Measurements from ENCODE around the gene MED17. TPM values are rescaled to one million over a fixed set of nuclear protein-coding genes. Genes with fewer than 3 reads are reported as not detected.

MED17 gene
- total RNA-seq, 2 donors from 2014 or later: 38.7 to 42.3 TPM

DNA sequence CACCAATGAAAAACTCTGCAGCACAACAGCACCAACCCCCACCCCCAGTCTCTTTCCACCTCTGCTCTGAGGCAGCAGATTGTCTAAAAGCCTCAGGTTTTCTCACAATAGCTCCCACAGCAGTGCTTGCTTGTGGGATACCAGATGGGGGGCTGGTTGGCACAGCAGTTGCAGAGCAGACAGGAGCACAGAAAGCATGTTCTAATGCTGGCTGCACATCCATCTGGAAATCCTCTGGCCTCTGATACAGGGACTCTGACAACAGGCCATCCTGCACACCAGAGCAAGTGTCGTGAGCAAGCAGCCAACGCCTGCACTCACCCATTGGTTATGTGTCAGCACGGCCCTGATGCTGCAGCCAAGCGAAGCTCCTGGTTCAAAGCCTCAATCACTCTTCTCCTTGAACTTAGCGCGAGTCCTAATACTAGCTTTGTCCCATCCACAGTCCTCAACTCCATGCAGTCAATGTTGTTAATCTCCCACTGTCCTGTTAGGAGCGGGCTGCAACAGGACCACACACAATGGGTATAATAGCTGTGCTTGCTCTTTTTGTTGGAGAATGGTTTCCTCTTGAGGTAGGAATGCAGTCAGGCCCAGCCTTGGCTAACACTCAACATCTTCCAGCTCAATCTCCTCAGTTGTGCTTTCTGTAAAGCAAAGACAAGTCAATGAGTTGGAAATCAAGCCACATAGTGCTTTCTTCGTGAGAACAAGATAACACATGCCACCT, 36.0 kb downstream of the MED17 start:
- ATAC-seq (replicated peaks): no peak
- Mint-ChIP-seq H3K27me3 (no peaks in the 10 kb centered on the region), H3K4me3 (no peak overlapping the region), H3K9me3 (no peaks in the 10 kb centered on the region), H3K36me3 (ENCODE audit: low read depth) (peaks cover 10% of the 10 kb centered on the region), H3K27ac (no peak overlapping the region), H3K4me1 (no peaks in the 10 kb centered on the region)

DNA sequence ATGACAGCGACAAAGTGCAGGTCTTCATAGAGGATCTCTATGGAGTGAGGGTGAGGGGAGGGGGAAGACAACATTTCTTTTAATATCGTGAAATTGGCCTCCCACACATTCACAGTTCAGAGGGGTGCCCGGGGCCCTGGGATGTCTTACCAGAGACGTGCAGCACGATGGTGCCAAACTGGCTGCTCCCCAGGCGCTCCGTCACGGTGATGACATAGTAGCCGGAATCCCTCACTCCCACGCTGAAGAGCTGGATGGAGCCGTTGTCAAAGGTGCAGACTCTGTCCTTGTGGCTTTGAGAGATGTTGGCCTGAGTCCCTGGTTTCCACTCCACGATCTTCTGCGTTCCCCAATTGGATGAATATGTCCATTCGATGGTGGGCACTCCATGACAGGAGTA, 36.8 kb downstream of the MED17 start:
- Mint-ChIP-seq H3K36me3 (ENCODE audit: low read depth) (peaks cover 3% of the 10 kb centered on the region), H3K27me3 (no peaks in the 10 kb centered on the region), H3K27ac (no peak overlapping the region), H3K9me3 (no peaks in the 10 kb centered on the region), H3K4me3 (no peak overlapping the region), H3K4me1 (no peaks in the 10 kb centered on the region)
- no peak for ATAC-seq (replicated peaks)

DNA sequence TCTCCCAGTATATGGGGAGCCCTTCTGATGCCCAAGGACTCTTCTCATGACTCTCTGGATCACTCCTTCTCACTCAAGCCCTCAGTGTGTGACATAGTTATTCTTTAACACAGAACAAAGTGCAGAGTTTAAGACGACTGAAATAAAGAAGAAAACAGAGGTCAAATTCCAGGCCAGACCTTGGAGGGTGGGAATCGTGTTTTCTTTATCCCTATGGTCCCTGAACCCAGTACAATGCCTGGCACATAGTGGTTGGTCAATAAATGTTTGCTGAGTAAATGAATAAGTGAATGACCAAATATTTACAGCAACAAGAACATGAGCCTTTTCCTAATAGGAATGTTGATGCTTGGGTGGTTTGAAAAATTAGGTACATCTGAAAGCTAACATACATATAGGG, 37.5 kb downstream of the MED17 start:
- H3K4me1 Mint-ChIP-seq: no peaks in the 10 kb centered on the region
- no peak overlapping the region for H3K27ac Mint-ChIP-seq
- no peak overlapping the region for H3K4me3 Mint-ChIP-seq
- ATAC-seq (replicated peaks): no peak
- no peaks in the 10 kb centered on the region for H3K27me3 Mint-ChIP-seq
- H3K36me3 Mint-ChIP-seq (ENCODE audit: low read depth): no peaks in the 10 kb centered on the region
- no peaks in the 10 kb centered on the region for H3K9me3 Mint-ChIP-seq

DNA sequence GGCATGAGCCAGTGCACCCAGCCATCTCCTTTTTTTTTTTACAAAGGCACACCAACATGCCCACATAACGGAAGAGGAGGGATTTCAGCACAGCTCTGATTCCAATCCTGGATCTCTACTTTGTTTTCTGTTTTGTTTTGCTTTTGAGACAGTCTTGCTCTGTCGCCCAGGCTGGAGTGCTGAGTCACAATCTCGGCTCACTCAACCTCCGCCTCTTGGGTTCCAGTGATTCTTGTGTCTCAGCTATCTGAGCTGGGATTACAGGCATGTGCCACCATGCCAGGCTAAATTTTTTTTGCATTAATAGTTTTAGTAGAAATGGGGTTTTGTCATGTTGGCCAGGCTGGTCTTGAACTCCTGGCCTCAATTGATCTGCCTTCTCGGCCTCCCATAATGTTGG, 38.3 kb downstream of the MED17 start:
- Mint-ChIP-seq H3K4me3 (no peak overlapping the region), H3K4me1 (no peaks in the 10 kb centered on the region), H3K9me3 (no peaks in the 10 kb centered on the region), H3K27ac (no peak overlapping the region), H3K36me3 (ENCODE audit: low read depth) (no peaks in the 10 kb centered on the region), H3K27me3 (peaks cover under 1% of the 10 kb centered on the region)
- ATAC-seq (replicated peaks): no peak

DNA sequence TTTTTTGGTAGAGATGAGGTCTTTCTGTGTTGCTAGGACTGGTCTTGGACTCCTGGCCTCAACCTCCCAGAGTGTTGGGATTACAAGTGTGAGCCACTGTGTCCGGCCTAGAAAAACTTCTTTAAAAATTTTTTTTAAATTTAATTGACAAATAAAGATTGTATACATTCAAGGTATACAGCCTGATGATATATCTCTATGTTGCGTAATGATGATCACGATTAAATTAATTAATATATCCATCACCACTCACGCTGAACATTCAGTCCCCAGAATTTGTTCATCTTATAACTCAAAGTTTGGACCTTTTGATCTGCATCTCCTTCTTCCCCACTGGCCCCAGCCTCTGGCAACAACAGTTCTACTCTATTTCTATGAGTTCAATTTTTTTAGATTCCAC, 39.1 kb downstream of the MED17 start:
- no peak for ATAC-seq (replicated peaks)
- H3K27ac Mint-ChIP-seq: no peak overlapping the region
- peaks cover 3% of the 10 kb centered on the region for H3K27me3 Mint-ChIP-seq
- no peaks in the 10 kb centered on the region for H3K9me3 Mint-ChIP-seq
- no peaks in the 10 kb centered on the region for H3K4me1 Mint-ChIP-seq
- no peaks in the 10 kb centered on the region for H3K36me3 Mint-ChIP-seq (ENCODE audit: low read depth)
- no peak overlapping the region for H3K4me3 Mint-ChIP-seq

DNA sequence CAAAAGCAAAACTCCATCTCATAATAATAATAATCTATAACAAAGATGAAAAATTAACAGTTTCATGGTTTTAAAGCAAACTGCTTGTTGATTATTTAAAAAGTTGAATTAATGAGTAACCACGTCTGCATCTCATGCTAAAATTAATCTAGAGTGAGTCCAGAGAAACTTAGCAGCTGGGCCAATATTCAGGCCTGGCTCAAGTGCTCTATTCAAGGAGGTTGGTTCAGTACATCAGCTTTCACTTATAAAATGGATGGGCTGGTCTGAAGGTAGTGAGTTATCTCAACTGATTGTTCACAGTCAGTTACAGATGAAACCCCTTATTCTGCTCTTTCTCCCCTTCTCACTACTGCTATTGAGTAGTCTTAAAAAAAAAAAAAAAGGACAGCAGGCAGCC, 43.3 kb downstream of the MED17 start:
- H3K27me3 Mint-ChIP-seq: peaks cover 7% of the 10 kb centered on the region
- no peak overlapping the region for H3K4me3 Mint-ChIP-seq
- no peaks in the 10 kb centered on the region for H3K36me3 Mint-ChIP-seq (ENCODE audit: low read depth)
- no peak for ATAC-seq (replicated peaks)
- no peaks in the 10 kb centered on the region for H3K4me1 Mint-ChIP-seq
- H3K27ac Mint-ChIP-seq: no peak overlapping the region
- H3K9me3 Mint-ChIP-seq: no peaks in the 10 kb centered on the region

DNA sequence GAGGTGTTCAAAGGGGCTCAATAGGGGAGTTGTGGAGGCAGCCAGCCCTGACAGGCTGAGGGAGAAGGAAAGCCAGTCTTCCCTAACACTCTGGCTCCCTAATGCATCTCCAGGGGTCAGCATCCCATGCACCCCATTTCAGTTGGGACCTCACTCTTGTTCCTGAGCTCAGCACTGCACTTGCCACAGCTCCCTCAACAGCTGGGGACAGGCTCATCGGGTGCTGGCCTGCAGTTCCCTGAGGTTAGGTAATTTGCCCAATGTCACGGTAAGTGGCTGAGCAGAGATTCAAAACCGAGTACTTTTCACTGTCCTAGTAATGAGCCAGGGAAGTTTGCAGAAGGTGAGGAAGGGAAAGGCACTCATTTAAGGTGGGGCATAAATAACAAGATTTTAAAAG, 45.5 kb downstream of the MED17 start:
- ATAC-seq (replicated peaks): no peak
- Mint-ChIP-seq H3K9me3 (no peaks in the 10 kb centered on the region), H3K27ac (no peak overlapping the region), H3K4me3 (no peak overlapping the region), H3K36me3 (ENCODE audit: low read depth) (no peaks in the 10 kb centered on the region), H3K27me3 (peaks cover 7% of the 10 kb centered on the region), H3K4me1 (no peaks in the 10 kb centered on the region)

DNA sequence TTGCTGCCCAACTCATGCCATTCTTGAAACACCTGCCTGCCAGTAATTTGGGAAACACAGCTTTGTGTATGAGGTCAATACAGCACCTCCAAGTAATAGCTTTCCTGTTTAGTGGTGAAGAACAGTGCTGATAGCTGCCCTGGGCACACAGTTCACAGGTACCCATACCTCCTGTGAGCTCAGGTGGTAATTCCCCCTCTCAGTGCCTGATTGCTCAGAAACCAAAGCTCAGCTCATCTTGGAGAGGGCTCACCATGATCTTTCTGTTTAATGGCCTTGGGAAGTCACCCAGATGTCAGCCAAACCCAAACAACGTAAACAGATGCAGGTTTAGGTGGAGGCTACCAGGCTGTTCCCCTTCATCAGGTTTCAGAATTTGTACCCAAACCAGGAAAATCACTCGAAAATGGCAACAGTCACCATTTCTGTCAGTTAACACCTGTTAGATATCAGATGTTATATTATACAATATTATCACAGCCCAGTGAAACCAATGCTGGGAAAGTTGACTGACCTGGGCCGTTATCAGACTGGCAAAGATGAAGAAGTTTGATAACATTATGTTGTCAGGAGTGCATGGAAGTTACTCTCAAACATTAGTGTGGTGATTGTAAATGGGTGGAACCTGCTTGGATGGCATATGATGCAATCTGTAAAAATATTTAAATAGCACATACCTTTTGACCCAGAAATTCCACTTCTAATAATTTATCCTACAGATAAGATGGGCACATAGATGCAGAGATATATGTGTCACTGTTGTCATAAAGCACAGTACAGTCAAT, 47.5 kb downstream of the MED17 start:
- Mint-ChIP-seq H3K27me3 (peaks cover 7% of the 10 kb centered on the region), H3K36me3 (ENCODE audit: low read depth) (no peaks in the 10 kb centered on the region), H3K4me3 (no peak overlapping the region), H3K4me1 (no peaks in the 10 kb centered on the region), H3K27ac (no peak overlapping the region), H3K9me3 (no peaks in the 10 kb centered on the region)
- no peak for ATAC-seq (replicated peaks)

DNA sequence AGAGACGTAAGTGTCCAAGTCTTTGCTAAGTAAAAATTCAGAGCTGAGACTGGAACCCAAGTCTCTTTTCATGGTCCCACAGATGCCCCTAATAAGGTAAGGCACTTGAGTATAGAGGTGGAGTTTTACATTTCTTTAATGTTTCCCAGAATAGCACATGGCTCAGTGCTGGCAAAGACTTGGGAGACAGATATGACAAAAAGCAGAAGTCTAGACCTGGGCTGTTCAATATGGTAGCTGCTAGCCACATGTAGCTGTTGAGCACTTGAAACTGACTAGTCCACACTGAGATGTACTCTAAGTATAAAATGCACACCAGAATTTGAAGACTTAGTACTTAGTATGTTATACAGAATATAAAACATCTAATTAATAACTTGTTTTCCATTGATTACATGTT, 48.7 kb downstream of the MED17 start:
- Mint-ChIP-seq H3K36me3 (ENCODE audit: low read depth) (no peaks in the 10 kb centered on the region), H3K27ac (no peak overlapping the region), H3K27me3 (peaks cover 4% of the 10 kb centered on the region), H3K4me1 (no peaks in the 10 kb centered on the region), H3K4me3 (no peak overlapping the region), H3K9me3 (no peaks in the 10 kb centered on the region)
- no peak for ATAC-seq (replicated peaks)

DNA sequence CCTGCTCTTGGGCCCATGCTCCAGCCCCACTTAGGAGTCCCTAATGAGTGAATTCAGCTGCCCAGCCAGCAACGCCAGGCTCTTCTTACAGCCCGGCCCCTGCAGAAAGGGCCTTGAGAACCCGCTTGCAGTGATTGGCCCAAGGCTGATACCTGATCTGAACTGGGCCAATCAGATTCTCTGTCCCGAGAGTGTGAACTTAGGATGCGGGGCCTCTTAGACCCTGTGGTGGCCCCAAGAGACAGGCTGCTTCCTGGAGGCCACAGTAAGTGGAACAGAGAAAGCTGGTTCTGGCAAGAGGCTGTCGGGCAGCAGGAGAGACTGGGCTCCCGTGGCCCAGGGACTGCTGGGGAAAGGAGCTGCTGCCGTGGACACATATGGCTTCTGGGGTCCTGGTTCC, 54.9 kb downstream of the MED17 start:
- no peaks in the 10 kb centered on the region for H3K4me1 Mint-ChIP-seq
- H3K4me3 Mint-ChIP-seq: no peak overlapping the region
- ATAC-seq (replicated peaks): no peak
- H3K27me3 Mint-ChIP-seq: no peaks in the 10 kb centered on the region
- H3K9me3 Mint-ChIP-seq: no peaks in the 10 kb centered on the region
- no peaks in the 10 kb centered on the region for H3K36me3 Mint-ChIP-seq (ENCODE audit: low read depth)
- H3K27ac Mint-ChIP-seq: no peak overlapping the region

DNA sequence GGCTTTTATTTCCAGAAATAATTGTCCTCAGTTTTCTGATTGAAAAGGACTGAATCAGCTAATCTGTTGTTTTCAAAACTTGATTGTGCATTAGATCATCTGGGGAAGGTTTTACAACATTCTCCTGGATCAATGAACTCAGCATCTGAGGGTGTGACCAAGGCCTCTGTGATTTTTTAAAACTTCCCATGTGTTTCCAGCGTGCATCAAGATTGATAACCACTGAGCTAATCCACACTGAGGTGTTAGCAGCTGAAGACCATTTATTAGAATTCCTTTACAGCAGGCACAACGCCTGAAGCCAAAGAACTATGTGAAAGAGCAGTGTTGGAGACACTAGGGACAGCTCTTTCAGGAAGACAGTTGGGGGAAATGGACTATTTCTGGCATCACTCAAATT, 56.1 kb downstream of the MED17 start:
- no peak overlapping the region for H3K27ac Mint-ChIP-seq
- no peaks in the 10 kb centered on the region for H3K27me3 Mint-ChIP-seq
- H3K9me3 Mint-ChIP-seq: no peaks in the 10 kb centered on the region
- H3K36me3 Mint-ChIP-seq (ENCODE audit: low read depth): no peaks in the 10 kb centered on the region
- ATAC-seq (replicated peaks): no peak
- no peaks in the 10 kb centered on the region for H3K4me1 Mint-ChIP-seq
- no peak overlapping the region for H3K4me3 Mint-ChIP-seq

DNA sequence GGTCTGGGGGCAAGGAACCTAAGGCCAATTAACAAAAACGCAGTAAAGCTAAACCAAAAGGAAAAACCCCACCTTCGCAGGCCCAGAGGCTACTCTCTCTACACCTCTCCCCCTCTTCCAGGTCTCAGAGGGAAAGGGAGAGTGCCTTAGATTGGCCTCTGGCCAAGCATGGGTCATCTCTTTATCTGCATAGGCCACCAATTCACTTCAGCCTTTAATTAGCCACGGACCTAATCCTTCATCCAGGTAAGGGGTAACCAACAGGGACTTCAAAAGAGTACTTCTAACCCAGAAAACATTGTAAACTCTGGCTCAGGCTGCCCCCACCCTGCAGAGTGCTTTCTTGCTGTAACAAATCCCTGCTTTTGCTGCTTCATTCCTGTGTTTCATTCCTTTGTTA, 56.9 kb downstream of the MED17 start:
- Mint-ChIP-seq H3K4me3 (no peak overlapping the region), H3K27me3 (no peaks in the 10 kb centered on the region)

DNA sequence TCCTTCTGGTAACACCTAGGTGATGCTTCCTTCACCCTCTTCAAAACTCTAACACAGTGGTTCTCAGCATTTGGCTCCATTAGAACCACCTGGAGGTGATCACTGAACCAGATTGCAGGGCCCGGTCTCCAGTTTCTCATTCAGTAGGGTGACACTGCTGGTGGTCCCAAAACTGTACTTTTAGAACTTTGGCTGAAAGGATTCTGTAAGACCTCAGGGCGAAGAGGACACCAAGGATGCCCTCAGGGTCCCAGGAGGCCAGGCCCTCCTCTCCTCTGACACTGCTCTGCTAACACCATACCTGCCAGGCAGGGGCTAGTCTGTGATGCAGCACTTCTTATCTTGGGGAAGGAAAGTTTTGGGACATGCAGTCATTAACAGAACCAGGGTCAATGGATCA, 57.4 kb downstream of the MED17 start:
- Mint-ChIP-seq H3K27me3 (no peaks in the 10 kb centered on the region), H3K4me1 (no peaks in the 10 kb centered on the region), H3K4me3 (no peak overlapping the region), H3K9me3 (no peaks in the 10 kb centered on the region), H3K36me3 (ENCODE audit: low read depth) (no peaks in the 10 kb centered on the region), H3K27ac (no peak overlapping the region)
- ATAC-seq (replicated peaks): no peak

More for the DNA sequence above, 56.9 kb downstream of the MED17 start:
- H3K4me1 Mint-ChIP-seq: no peaks in the 10 kb centered on the region
- H3K36me3 Mint-ChIP-seq (ENCODE audit: low read depth): no peaks in the 10 kb centered on the region
- ATAC-seq (replicated peaks): no peak
- no peaks in the 10 kb centered on the region for H3K9me3 Mint-ChIP-seq
- no peak overlapping the region for H3K27ac Mint-ChIP-seq

DNA sequence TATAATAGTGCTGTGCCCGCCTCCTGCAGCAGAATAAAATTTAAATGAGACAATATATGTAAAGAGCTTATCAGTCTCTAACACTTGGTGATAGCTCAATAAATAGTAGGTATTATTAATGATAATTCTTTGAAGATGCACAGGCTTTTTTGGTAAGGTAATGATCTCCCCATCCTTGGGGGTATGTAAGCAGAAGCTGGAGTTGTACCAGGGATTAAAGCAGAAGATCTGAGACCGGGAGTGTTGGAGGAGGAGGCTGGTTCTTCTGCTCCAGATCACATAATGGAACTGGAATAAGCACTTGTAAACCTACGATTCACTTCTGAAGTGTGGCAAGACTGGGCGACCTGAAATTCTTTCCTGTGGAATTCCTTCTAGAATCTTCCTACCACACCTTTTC, 58.0 kb downstream of the MED17 start:
- no peak overlapping the region for H3K4me3 Mint-ChIP-seq

DNA sequence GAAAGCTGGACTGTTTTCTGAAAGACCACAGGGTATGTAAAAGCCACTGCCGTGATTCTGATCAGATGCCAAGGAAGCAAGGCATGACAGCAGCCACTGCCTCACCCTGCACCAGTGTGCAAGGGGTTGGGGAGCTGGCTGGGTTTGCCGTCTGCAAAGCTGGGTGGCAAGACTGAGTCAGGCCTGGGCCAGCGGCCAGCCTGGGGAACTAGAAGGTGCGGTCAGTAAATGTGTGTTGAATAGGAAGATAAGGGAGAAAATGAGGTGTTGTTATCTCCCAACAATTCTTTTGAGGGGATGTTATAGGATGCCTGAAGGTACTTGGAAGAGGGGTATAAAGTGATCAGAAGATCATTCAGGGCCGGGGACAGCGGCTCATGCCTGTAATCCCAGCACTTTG, 58.4 kb downstream of the MED17 start:
- Mint-ChIP-seq H3K9me3 (no peaks in the 10 kb centered on the region), H3K4me3 (no peak overlapping the region), H3K27ac (no peak overlapping the region), H3K27me3 (no peaks in the 10 kb centered on the region), H3K36me3 (ENCODE audit: low read depth) (no peaks in the 10 kb centered on the region), H3K4me1 (no peaks in the 10 kb centered on the region)
- no peak for ATAC-seq (replicated peaks)

More for the DNA sequence above, 58.0 kb downstream of the MED17 start:
- Mint-ChIP-seq H3K9me3 (no peaks in the 10 kb centered on the region), H3K27ac (no peak overlapping the region), H3K36me3 (ENCODE audit: low read depth) (no peaks in the 10 kb centered on the region), H3K4me1 (no peaks in the 10 kb centered on the region), H3K27me3 (no peaks in the 10 kb centered on the region)
- no peak for ATAC-seq (replicated peaks)

All from activated T-helper 17 cell treated with anti-CD3 and anti-CD28 coated beads, Interleukin-2, amount 50 U/mL, for 72 hours (primary cell).